Neuronal stem cell (in vitro differentiated cells): ENCODE data around the gene CXCR3.
"Not testable (repeated sequence)": the region's sequence is repeated elsewhere in the genome, so short reads cannot be mapped to it uniquely, and the experiment has no call there.

Experiments used
- DNase-seq: peaks from one replicate; pipeline ENCODE4 v3.0.0-alpha.2; 2013; ENCODE audit warnings: low spot score
- H2AFZ ChIP-seq: one replicate; pipeline ENCODE4 v1.6.1; 2013; ENCODE audit warnings: mild to moderate bottlenecking, low read length, inconsistent platforms
- H2AK5ac ChIP-seq: 2 replicates; pipeline ENCODE4 v1.6.1; 2013; ENCODE audit warnings: low read depth, mild to moderate bottlenecking, inconsistent platforms, low read length, moderate library complexity, mixed read lengths
- H2BK120ac ChIP-seq: 2 replicates; pipeline ENCODE4 v1.6.1; 2013; ENCODE audit warnings: low read depth, mild to moderate bottlenecking, inconsistent platforms, low read length, moderate library complexity, mixed read lengths
- H2BK12ac ChIP-seq: one replicate; pipeline ENCODE4 v1.6.1; 2013; ENCODE audit warnings: low read length, inconsistent platforms
- H2BK15ac ChIP-seq: 2 replicates; pipeline ENCODE4 v1.6.1; 2013; ENCODE audit warnings: mild to moderate bottlenecking, low read length, inconsistent platforms, mixed read lengths
- H2BK5ac ChIP-seq: one replicate; pipeline ENCODE4 v1.6.1; 2013; ENCODE audit warnings: inconsistent platforms, mild to moderate bottlenecking, low read length, moderate library complexity
- H3K14ac ChIP-seq: one replicate; pipeline ENCODE4 v1.6.1; 2013; ENCODE audit warnings: low read length, inconsistent platforms
- H3K18ac ChIP-seq: 2 replicates; pipeline ENCODE4 v1.6.1; 2013; ENCODE audit warnings: low read length, inconsistent platforms
- H3K23ac ChIP-seq: 2 replicates; pipeline ENCODE4 v1.6.1; 2013; ENCODE audit warnings: low read depth, mild to moderate bottlenecking, mixed read lengths, low read length, inconsistent platforms; ENCODE audit not compliant: poor library complexity
- H3K27ac ChIP-seq: replicated peaks from 3 replicates; pipeline ENCODE4 v1.5.1; 2013; ENCODE audit warnings: low read length, inconsistent platforms
- H3K27me3 ChIP-seq, 3 experiments: 2 replicates each; pipeline ENCODE4 v1.6.1; 2013; ENCODE audit warnings: low read length in 3 of 3, mild to moderate bottlenecking in 2 of 3, inconsistent platforms in 1 of 3, low read depth in 1 of 3, mixed read lengths in 1 of 3, moderate library complexity in 1 of 3; ENCODE audit not compliant: control insufficient read depth in 3 of 3, insufficient read depth in 3 of 3
- H3K36me3 ChIP-seq, 2 donors: replicated peaks in 1 of 2; 2 replicates each; pipeline ENCODE4 v1.6.1; 2013; ENCODE audit warnings: low read length in 2 of 2; ENCODE audit not compliant: control insufficient read depth in 2 of 2, insufficient read depth in 2 of 2
- H3K4ac ChIP-seq: 2 replicates; pipeline ENCODE4 v1.6.1; 2013; ENCODE audit warnings: inconsistent platforms, mild to moderate bottlenecking, low read length, moderate library complexity
- H3K4me1 ChIP-seq, 2 donors: 1 replicate in 1 of 2; 2 replicates in 1 of 2; pipeline ENCODE4 v1.6.1; 2013; ENCODE audit warnings: low read length in 2 of 2, low read depth in 1 of 2; ENCODE audit not compliant: control insufficient read depth in 2 of 2, insufficient read depth in 1 of 2
- H3K4me2 ChIP-seq: one replicate; pipeline ENCODE4 v1.6.1; 2013; ENCODE audit warnings: mild to moderate bottlenecking, low read length, inconsistent platforms; ENCODE audit not compliant: insufficient read depth, poor library complexity, severe bottlenecking
- H3K4me3 ChIP-seq, 2 donors: 2 replicates each; pipeline ENCODE4 v1.5.1; 2013; ENCODE audit warnings: low read length in 2 of 2, mild to moderate bottlenecking in 2 of 2, inconsistent platforms in 1 of 2, moderate library complexity in 1 of 2
- H3K79me1 ChIP-seq: one replicate; pipeline ENCODE4 v1.6.1; 2013; ENCODE audit warnings: low read depth, mild to moderate bottlenecking, inconsistent platforms, low read length, moderate library complexity
- H3K9ac ChIP-seq: one replicate; pipeline ENCODE4 v1.6.1; 2013; ENCODE audit warnings: mild to moderate bottlenecking, low read depth, low read length, inconsistent platforms; ENCODE audit not compliant: poor library complexity
- H3K9me3 ChIP-seq, 2 donors: replicated peaks in 1 of 2; 2 replicates each; pipeline versions ENCODE3 to v1.6.1; 2013; ENCODE audit warnings: low read length in 2 of 2, mild to moderate bottlenecking in 2 of 2, inconsistent platforms in 1 of 2, low read depth in 1 of 2, mixed read lengths in 1 of 2, moderate library complexity in 1 of 2; ENCODE audit not compliant: control insufficient read depth in 2 of 2, insufficient read depth in 1 of 2
- H4K8ac ChIP-seq: one replicate; pipeline ENCODE4 v1.6.1; 2013; ENCODE audit warnings: low read depth, mild to moderate bottlenecking, inconsistent platforms, low read length, moderate library complexity
- H4K91ac ChIP-seq: one replicate; pipeline ENCODE4 v1.6.1; 2013; ENCODE audit warnings: low read length, low read depth, mild to moderate bottlenecking, inconsistent platforms; ENCODE audit not compliant: poor library complexity
- WGBS, 2 donors: extraction: QIAGEN DNeasy Blood & Tissue Kit; methylation state at CpG; one replicate each; pipeline ENCODE4 v1.1.7; 2013; ENCODE audit warnings: missing lambda C conversion rate in 2 of 2, mixed read lengths in 1 of 2; ENCODE audit not compliant: insufficient read length in 2 of 2, insufficient replicate concordance in 1 of 2; ENCODE audit errors: extremely low coverage in 2 of 2; 5-methylcytosine and 5-hydroxymethylcytosine counted together

CXCR3 gene

DNA sequence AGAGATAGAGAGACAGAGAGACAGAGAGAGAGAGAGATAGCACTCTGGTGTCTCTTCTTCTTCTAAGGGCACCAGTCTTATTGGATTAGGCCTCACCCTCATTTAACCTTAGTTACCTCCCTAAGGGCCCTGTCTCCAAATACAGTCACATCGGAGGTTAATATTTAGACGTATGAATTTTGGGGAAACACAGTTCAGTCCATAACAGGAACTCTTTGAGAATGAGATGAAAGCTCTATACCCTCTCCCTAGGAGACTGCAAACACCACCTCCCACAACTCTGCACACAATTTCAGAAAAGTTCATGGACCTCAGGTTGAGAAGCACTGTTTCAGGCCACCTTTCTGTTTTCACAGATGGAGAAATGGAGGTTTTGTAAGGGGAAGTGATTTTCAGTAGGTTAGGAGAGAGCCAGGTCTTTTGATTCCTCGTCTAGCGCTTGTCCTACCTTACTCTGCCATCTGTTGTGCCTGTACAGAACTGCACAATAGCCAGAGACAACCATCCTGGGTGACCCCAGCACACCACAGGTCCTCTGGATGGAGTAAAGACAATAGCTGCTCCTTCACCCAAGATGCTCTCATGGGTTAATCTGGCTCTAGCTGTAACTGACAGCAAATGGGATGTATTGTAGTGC, 32.1 kb upstream of the CXCR3 start:
- Histone ChIP-seq H2BK15ac (no peak overlapping the region), H3K4me1 (no peaks in the 10 kb centered on the region), H3K9me3 (no peaks in the 10 kb centered on the region), H3K14ac (no peak overlapping the region), H2BK120ac (no peak overlapping the region), H2AK5ac (no peak overlapping the region), H3K18ac (no peak overlapping the region), H2BK5ac (no peak overlapping the region), H3K4me2 (no peak overlapping the region), H3K9ac (no peak overlapping the region), H3K23ac (no peak overlapping the region), H3K4me3 (no peak overlapping the region), H3K4ac (no peak overlapping the region), H3K79me1 (no peaks in the 10 kb centered on the region), H2BK12ac (no peak overlapping the region), H3K36me3 (no peaks in the 10 kb centered on the region), H2AFZ (no peak overlapping the region), H3K27me3 (no peaks in the 10 kb centered on the region), H4K8ac (no peak overlapping the region), H4K91ac (no peak overlapping the region), H3K27ac (no peak overlapping the region)
- DNase-seq = no peak
- no CpG with 5 or more reads among the region's 4 CpGs for WGBS, 2 donors

DNA sequence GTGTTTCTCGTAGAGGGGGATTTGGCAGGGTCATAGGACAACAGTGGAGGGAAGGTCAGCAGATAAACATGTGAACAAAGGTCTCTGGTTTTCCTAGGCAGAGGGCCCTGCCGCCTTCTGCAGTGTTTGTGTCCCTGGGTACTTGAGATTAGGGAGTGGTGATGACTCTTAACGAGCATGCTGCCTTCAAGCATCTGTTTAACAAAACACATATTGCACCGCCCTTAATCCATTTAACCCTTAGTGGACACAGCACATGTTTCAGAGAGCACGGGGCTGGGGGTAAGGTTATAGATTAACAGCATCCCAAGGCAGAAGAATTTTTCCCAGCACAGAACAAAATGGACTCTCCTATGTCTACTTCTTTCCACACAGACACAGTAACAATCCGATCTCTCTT, 26.1 kb upstream of the CXCR3 start:
- H3K27ac ChIP-seq, H4K8ac ChIP-seq, H2AFZ ChIP-seq, H3K4me3 ChIP-seq, DNase-seq, H3K36me3 ChIP-seq, H3K27me3 ChIP-seq, H3K23ac ChIP-seq, H3K14ac ChIP-seq, H3K4me2 ChIP-seq, H3K79me1 ChIP-seq, H2BK120ac ChIP-seq, H2BK5ac ChIP-seq, H3K9me3 ChIP-seq, H3K18ac ChIP-seq, H2AK5ac ChIP-seq, H2BK15ac ChIP-seq, H2BK12ac ChIP-seq, H3K4ac ChIP-seq, H3K9ac ChIP-seq, H3K4me1 ChIP-seq, H4K91ac ChIP-seq: not testable (repeated sequence)
- WGBS, 2 donors = no CpG with 5 or more reads among the region's 6 CpGs

DNA sequence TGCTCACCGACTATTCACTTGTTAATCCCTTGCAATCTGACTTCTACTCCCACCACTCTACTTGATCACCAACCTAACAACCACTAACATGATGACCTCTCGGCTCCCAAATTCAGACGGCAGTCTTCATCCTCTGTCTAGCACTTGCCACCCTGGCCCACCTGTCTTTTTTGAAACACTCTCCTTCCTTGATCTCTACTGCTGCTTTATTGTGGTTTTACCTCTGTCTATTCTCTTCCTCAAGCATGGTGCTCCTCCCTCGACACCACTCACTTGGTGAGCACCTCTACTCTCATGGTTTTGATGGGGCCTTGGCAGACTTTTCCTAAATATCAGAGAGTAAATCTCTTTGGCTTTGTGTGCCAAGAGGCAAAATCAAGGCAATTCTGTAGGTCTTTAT, 21.7 kb upstream of the CXCR3 start:
- H3K4me2 ChIP-seq = no peak overlapping the region

DNA sequence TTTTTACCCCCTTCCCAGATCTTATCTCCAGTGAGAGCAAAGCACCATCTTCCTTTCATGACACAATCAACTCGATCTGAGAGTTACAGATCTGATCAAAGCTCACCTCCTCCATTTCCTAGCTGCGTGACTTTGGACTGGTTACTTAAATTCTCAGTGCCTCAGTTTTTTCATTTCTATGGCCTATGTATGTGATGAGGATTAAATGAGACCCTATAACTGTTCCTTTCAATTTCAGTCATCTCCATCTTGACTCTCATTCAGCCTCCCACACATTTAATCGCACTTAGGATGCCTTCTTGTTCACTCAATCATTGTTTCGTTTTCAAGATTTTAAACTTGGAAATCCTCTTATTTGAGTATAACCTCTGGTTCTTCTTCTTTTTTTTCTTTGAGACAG, 20.1 kb upstream of the CXCR3 start:
- DNase-seq = no peak
- Histone ChIP-seq H3K27me3 (peaks cover 0 to 2% (median 0%) of the 10 kb centered on the region in 3 experiments), H3K18ac (no peak overlapping the region), H3K4ac (no peak overlapping the region), H3K4me2 (no peak overlapping the region), H2AFZ (no peak overlapping the region), H2BK5ac (no peak overlapping the region), H3K9me3 (no peaks in the 10 kb centered on the region), H3K23ac (no peak overlapping the region), H3K27ac (no peak overlapping the region), H4K91ac (no peak overlapping the region), H3K4me3 (no peak overlapping the region), H3K36me3 (no peaks in the 10 kb centered on the region), H2BK120ac (no peak overlapping the region), H4K8ac (no peak overlapping the region), H3K14ac (no peak overlapping the region), H2BK12ac (no peak overlapping the region), H3K4me1 (no peaks in the 10 kb centered on the region), H3K9ac (no peak overlapping the region), H2AK5ac (no peak overlapping the region), H2BK15ac (no peak overlapping the region), H3K79me1 (no peaks in the 10 kb centered on the region)
- WGBS, 2 donors = no CpG with 5 or more reads among the region's 4 CpGs

More for the DNA sequence above, 21.7 kb upstream of the CXCR3 start:
- no peak overlapping the region for H2BK12ac ChIP-seq
- no peak overlapping the region for H3K23ac ChIP-seq
- no peak for DNase-seq
- no peaks in the 10 kb centered on the region for H3K79me1 ChIP-seq
- no peak overlapping the region for H4K91ac ChIP-seq
- H3K36me3 ChIP-seq = no peaks in the 10 kb centered on the region
- no peak overlapping the region for H2AFZ ChIP-seq
- H2AK5ac ChIP-seq = no peak overlapping the region
- WGBS, 2 donors = no CpG with 5 or more reads among the region's 4 CpGs
- H3K27me3 ChIP-seq = no peaks in the 10 kb centered on the region
- H3K4ac ChIP-seq = no peak overlapping the region
- no peak overlapping the region for H3K9ac ChIP-seq
- no peak overlapping the region for H2BK5ac ChIP-seq
- H3K14ac ChIP-seq = no peak overlapping the region
- H3K18ac ChIP-seq = no peak overlapping the region
- H2BK15ac ChIP-seq = no peak overlapping the region
- no peak overlapping the region for H3K4me3 ChIP-seq
- H3K27ac ChIP-seq = no peak overlapping the region
- no peaks in the 10 kb centered on the region for H3K9me3 ChIP-seq
- no peaks in the 10 kb centered on the region for H3K4me1 ChIP-seq
- H2BK120ac ChIP-seq = no peak overlapping the region
- H4K8ac ChIP-seq = no peak overlapping the region
